Posterior cingulate gyrus (tissue), 11 donors: ENCODE results near the gene TRIM72.

Experiments used
- DNase-seq, 10 donors: peaks; one replicate each; pipeline versions ENCODE4 v3.0.0 to v3.0.0-alpha.2; 2020 to 2021; ENCODE audit warnings: mixed read lengths in 3 of 10
- intact Hi-C: fragments of 100-400 bp; cut with DNase I; formaldehyde crosslinking; loops from one replicate; pipeline ENCODE4 v1.15.1; 2023

TRIM72 gene

DNA sequence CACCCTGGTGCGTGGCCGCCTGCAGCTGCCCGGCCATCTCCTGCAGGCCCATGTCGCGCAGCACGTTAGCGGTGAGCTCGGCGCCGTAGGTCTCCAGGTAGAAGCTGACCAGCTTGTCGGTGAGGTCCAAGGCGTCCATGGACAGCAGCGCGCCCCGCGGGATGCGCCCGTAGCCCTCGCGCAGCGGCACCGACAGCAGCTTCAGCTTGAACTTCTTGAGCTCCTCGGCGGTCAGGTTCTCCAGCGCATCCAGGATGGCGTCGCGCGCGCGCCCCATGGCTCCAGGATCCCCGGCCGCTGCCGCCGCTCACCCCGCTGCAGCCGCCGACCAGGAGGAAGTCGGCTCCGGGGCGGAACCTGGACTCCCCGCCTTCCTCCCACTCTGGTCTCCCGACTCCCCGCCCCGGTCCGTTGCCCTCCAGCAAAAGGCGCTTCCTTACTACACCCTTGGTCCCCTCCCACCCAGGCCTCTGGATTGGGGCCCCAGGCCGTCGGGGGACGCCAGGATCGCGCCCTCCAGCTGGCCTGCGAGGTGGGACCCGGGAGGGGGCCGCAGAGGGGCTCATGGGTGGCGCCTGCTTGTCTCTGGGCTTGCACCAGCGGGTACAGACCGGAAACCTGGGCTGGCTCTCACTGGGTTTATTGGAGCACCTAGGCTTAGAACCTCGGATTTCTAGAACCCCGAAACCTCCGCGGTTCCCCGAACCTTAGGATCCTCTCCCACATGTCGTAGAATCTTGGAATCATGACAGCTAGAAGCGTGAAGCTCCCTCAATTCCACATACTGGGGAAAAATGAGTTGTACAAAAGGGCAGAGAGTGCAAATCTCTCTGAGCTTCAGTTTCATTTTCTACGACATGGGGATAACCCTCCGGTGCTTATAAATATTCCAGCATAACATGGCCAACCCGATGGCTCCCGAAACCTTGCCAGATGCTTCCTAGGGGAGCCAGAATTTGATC, 11.2 kb upstream of the TRIM72 start, which contains the start of gene PYCARD:
Gene PYCARD, minus strand, starts transcription at position 347 of the 962 bp plus-strand sequence. Its CDS starts 70 bp downstream, at position 277.
- peak in 3 of 10 donors; percentile 81 to 89 (median 82) for DNase-seq

DNA sequence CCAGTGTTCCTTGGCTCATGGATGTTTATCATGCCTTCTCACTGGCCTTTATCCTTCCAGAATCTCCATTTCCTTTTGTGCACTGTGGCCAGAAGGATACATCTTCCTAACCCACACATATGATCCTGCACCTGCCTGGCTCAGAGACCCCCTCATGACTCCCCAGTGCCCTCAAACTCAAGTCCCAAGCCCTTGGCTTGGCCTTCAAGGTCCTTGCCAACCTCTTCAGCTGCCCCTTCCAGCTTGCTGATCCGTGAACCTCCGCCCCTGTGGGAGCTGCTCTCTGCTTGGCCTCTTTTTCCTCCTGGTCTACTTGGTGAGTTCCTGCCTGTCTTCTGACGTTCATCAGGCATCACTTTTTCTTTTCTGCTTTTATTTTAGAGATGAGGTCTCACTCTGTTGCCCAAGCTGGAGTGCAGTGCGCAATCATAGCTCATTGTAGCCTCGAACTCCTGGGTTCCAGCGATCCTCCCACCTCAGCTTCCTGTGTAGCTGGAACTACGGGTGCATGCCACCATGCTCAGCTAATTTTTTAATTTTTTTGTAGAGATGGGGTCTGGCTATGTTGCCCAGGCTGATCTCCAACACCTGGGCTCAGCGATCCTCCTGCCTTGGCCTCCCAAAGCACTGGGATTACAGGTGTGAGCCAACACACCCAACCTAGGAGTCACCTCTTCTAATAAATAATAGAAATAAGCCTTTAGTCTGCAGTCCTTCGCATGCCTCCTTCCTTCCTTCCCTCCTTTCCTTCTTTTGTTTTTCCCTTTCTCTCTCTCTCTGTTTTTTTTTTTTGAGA, 8.8 kb upstream of the TRIM72 start:
- DNase-seq, result peak in 2 of 10 donors; percentile 9 to 36
- intact Hi-C loops, result no loop called here

More for the DNA sequence above, 11.2 kb upstream of the TRIM72 start, which contains the start of gene PYCARD:
- intact Hi-C loops, result no loop called here

DNA sequence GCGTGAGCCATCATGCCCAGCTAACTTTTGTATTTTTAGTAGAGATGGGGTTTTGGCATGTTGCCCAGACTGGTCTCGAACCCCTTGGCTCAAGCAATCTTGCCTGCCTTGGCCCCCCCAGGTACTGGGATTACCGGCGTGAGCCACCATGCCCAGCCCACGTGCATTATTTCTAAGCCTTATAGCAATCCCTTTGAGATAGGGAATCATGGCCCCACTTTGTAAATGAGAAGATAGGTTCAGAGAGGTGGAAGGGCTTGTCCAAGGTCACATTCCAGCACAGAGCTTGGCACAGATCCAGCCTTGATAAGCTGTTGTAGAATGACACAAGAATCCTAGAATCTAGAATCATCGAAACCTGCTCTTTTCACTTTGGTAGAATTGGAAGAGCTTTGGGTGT, 7.1 kb upstream of the TRIM72 start:
- peak in 2 of 10 donors; percentile 3 to 63 for DNase-seq
- intact Hi-C loops, result no loop called here

DNA sequence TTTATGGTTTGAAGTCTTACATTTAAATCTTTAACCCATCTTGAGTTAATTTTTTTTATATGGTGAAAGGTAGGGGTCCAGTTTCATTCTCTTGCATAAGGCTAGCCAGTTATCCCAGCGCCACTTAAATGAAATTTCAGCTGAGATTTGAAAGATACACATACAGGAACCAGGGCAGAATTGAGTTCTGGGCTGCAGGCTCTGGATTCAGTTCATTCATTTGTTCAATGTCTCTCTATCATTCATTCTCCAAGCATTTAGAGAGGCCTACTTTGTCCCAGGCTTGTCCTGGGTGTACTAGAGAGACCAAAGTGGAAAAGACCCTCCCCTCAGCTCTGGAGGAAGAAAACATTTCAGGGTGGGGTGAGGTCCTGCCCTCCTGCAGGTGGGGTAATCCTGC, 577 bp upstream of the TRIM72 start:
- DNase-seq, result peak in 1 of 10 donors; percentile 3
- intact Hi-C loops, result no loop called here

DNA sequence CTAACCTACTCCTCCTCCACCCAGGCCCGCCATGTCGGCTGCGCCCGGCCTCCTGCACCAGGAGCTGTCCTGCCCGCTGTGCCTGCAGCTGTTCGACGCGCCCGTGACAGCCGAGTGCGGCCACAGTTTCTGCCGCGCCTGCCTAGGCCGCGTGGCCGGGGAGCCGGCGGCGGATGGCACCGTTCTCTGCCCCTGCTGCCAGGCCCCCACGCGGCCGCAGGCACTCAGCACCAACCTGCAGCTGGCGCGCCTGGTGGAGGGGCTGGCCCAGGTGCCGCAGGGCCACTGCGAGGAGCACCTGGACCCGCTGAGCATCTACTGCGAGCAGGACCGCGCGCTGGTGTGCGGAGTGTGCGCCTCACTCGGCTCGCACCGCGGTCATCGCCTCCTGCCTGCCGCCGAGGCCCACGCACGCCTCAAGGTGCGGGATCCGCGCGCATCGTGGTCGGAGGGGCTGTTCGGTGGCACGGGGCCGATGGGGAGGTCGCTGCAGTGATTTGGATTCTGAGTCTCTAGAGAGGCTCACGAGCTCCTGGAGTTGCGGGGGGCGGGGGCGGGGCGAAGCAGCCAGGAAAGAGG, 878 bp downstream of the TRIM72 start:
- intact Hi-C loops, result no loop called here
- peak in 3 of 10 donors; percentile 68 to 83 (median 77) for DNase-seq

DNA sequence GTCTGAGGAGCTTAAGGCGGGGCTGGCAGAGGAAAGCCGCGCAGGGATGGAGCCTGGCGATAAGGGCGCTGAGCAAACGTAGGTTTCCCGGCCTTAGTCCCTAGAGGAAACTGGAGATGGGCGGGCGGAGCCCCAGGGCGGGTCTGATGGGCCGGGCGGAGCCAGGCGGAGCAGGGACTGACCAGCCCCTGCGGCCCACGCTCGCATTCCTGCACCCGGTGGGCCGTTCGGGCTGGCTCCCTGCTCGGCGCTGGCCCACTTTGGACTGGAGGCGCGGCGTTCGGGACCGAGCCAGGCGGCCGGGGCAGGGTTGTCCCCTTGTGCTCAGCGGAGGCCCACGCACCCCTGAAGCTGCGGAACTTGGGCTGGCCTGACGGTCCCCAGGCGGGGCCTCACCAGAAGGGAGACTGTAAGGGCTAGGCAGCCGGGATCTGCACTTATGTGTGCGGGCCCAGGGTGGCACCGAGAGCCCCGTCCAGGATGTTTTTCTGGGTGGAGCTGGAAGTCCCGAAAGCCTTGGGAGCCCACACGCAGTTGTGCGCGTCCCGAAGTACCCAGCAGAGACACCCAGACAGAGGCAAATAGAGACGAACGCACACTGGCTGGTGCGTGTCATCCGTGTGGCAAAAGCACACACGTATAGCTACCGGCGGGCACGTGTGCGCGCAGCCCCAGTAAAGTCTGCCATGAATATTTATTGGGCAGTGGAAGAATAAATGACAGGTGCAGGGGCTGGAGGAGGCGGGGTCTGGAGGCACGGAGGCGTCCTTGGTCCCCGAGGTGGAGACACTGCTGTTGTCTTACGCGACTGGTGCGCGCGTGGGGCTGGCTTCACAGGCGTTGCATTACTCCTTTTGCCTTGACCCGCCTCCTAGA, 1.6 kb downstream of the TRIM72 start:
- intact Hi-C loops, result no loop called here
- DNase-seq, result peak in 6 of 10 donors; percentile 28 to 89 (median 54)

DNA sequence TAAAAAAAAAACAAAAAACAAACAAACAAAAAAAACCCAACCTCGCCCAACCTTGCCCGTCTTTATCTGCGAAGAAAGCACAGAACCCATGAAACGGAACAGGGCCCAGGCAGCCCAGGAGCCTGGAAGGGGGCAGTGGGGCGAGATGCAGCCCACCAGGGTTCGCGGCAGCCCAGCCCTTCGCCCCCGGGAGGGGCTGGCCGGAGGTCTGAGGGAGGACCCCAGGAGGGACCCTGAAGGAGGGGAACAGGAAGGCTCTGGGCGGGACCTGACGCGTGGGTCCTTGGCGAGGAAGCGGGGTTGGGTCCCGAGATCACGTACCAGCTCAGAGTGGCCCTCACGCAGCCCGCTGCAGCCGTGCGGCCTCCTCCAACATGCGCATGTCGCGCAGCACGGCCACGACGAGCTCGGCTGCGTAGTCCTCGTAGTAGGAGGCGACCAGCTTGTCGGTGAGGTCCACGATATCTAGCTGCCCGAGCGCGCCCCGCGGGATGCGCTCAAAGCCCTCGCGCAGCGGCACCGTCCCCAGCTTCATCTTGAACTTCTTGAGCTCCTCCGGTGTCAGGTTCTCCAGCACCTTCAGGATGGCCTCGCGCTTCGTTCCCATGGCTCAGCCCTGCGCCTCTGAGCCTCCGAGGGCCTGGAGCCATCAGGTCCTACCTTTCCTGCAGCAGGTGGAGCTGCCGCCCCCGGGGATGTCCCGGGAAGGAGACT, 2.7 kb downstream of the TRIM72 start, which contains the start of gene PYDC1:
Gene PYDC1, minus strand, starts transcription at position 714 of the 714 bp plus-strand sequence. Its CDS starts 107 bp downstream, at position 607.
- intact Hi-C loops, result no loop called here
- DNase-seq, result peak in 5 of 10 donors; percentile 12 to 85 (median 74)

DNA sequence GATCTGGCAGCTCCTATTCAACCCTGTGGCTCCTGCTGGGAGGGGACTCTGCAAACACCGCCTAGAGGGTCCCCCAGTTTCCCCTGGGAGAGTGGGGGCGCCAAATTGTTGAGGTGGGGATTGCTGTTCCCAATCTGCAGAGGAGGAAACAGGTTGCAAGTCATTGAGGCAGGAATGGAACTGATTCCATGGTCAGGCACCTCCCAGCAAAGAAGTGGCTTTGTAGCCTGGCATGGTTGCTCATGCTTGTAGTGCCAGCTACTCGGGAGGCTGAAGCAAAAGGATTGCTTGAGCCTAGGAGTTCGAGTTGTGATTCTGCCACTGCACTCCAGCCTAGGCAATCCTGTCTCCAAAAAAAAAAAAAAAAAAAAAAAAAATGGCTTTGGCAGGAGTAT, 3.2 kb downstream of the TRIM72 start:
- intact Hi-C loops, result no loop called here
- DNase-seq, result no peak

DNA sequence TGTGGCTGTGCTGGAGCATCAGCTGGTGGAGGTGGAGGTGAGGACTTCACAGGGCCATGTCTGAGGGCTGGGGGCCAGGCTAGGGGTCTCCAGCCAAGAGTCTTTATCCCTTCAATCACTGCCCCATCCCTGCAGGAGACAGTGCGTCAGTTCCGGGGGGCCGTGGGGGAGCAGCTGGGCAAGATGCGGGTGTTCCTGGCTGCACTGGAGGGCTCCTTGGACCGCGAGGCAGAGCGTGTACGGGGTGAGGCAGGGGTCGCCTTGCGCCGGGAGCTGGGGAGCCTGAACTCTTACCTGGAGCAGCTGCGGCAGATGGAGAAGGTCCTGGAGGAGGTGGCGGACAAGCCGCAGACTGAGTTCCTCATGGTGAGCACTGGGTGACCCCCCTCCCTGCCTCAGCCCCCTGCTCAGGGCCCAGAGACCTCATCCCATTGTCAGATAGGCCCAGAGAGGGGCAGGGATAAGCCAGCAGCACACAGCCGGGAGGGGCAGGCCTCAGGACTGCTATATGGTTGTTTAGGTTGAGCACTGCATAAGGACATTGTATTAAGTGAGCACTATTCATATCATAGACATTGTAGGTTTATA, 5.3 kb downstream of the TRIM72 start:
- intact Hi-C loops, result no loop called here
- DNase-seq, result peak in 3 of 10 donors; percentile 25 to 77 (median 74)

DNA sequence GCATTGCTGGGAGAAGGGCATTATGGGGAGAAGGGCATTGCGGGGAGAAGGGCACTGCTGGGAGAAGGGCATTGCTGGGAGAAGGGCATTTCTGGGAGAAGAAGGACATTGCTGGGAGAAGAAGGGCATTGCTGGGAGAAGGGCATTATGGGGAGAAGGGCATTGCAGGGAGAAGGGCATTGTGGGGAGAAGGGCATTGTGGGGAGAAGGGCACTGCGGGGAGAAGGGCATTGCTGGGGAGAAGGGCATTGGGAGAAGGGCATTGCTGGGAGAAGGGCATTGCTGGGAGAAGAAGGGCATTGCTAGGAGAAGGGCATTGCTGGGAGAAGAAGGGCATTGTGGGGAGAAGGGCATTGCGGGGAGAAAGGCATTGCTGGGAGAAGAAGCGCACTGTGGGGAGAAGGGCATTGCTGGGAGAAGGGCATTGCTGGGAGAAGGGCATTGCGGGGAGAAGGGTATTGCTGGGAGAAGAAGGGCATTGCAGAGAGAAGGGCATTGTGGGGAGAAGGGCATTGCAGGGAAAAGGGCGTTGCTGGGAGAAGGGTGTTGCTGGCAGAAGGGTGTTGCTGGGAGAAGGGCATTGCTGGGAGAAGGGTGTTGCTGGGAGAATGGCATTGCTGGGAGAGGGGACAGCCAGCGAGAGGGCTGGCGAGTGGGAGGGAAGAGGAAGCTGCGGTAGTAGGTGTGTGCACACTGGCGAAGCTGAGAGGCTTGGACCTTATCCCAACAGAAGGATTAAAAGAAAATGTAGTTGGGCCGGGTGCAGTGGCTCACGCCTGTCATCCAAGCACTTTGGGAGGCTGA, 7.6 kb downstream of the TRIM72 start:
- intact Hi-C loops, result no loop called here
- DNase-seq, result peak in 3 of 10 donors; percentile 33 to 64 (median 62)

DNA sequence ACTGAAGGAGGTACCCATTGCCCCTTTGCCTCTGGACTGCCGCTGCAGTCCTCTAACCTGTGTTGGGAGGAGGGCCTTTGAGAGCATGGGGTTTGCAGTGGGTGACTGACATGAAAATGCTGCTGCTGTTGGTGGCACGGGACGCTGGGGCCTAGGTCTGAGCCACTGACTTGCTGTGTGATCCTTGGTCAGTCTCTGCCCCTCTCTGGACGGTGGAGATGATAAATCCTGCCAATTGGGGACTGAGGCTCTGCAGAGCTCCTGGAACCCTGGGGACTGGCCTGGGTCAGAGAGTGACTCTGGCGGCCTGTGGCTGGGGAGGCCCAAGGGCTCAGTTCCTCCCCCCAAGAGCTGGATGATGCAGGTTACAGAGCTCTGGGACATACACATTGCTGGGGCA, 9.1 kb downstream of the TRIM72 start:
- DNase-seq, result peak in 3 of 10 donors; percentile 33 to 55 (median 50)
- intact Hi-C loops, result no loop called here

DNA sequence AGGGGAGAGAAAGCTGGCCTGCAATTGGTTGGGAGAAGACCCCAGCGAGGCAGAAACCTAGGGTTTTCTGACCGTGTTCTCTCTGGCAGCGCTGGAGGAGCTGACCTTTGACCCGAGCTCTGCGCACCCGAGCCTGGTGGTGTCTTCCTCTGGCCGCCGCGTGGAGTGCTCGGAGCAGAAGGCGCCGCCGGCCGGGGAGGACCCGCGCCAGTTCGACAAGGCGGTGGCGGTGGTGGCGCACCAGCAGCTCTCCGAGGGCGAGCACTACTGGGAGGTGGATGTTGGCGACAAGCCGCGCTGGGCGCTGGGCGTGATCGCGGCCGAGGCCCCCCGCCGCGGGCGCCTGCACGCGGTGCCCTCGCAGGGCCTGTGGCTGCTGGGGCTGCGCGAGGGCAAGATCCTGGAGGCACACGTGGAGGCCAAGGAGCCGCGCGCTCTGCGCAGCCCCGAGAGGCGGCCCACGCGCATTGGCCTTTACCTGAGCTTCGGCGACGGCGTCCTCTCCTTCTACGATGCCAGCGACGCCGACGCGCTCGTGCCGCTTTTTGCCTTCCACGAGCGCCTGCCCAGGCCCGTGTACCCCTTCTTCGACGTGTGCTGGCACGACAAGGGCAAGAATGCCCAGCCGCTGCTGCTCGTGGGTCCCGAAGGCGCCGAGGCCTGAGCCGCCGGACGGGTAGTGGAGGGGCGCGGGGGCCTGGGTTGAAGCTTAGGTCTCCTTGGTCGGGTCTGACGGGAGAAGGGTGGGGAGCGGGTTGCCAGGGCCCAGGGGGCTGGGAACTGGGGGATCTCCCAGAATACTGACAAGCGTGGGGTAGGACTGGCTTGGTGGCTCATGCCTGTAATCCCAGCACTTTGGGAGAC, 10.4 kb downstream of the TRIM72 start:
- intact Hi-C loops, result no loop called here
- DNase-seq, result peak in 2 of 10 donors; percentile 62 to 66

DNA sequence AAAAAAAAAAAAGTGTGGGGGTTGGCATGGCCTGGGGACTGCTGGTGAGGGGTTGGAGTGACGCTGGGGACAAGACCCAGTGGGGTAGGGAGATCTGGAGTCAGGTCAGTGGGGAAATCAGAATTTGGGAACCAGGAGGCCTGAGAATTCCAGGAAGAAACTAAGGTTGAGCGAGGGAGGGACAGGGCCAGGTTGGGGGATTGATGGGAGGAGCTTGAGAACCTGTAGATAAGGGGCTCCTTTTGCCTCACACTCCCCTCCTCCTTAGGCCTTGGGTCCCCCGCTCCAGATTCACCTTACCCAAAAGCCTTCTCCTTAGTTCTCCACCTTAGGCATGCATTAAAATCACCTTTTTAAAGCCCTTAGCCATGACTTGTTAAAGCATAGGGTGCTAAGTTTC, 11.3 kb downstream of the TRIM72 start:
- intact Hi-C loops, result no loop called here
- DNase-seq, result peak in 2 of 10 donors; percentile 12 to 18

DNA sequence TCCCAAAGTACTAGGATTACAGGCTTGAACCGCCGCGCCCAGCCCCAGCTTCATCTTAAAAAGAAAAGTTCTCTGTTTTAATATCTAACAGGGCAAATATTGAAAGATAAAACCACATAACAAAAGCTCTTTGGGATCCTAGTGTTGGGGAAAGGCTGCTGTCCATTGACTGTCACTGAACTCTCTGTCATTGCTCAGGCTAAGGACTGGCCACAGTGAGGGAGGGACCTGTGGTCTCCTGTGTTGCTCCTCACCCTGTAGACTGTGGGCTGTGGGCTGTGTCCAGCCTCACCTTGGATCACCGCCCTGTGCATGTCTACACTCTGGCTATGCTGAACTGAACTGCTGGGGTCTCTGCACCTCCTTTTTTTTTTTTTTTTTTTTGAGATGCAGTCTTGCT, 14.3 kb downstream of the TRIM72 start:
- intact Hi-C loops, result no loop called here
- DNase-seq, result peak in 2 of 10 donors; percentile 4 to 55

DNA sequence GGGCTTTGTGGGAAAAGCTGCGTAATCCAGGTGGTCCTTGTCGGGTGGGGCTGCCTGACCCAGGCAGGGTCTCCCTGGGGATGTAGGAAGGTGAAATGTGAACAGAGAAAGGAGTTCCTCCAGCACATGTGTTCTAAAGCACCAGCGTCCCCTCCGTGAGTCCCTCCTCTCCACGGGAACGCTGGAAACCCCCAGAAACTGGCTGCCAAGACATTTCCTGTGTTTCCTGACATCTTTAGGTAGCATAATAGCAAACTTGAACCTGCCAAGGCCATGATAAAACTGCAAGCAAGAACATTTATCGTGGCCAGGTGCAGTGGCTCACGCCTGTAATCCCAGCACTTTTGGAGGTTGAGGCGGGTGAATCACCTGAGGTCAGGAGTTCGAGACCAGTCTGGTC, 15.6 kb downstream of the TRIM72 start:
- peak in 2 of 10 donors; percentile 29 to 64 for DNase-seq
- intact Hi-C loops, result no loop called here

DNA sequence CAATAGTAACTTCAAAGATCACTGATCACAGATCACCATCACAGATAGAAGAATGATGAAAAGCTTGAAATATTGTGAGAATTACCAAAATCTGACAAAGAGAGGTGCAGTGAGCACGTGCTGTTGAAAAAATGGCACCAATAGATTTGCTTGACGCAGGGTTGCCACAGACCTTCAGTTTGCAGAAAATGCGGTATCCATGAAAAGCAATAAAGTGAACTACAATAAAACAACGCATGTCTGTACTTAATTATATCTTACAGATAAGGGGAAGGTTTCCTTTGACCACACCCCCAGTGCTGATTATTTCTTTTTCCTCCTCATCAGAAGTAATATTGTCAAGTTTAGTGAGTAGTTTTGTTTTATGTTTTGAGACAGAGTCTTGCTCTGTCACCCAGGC, 24.1 kb downstream of the TRIM72 start:
- intact Hi-C loops, result no loop called here

DNA sequence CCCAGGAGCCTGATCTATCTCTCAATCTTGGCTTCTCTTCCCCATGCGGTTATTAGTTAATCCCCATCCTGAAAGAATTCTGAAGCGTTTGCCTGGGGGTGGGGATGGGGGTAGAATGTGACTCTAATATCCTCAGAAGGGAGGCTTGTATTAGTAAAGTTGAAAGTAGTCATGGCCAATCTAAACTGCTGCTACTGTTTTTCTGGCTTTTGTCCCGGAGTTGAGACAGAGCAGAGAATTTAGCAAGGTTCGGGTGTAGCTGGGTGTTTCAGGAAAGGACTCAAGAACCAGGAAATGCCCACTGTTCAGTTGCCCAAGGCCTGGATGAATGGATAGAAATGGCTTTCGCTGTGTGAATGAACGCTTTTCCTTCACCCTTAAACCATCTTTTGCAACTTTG, 28.3 kb downstream of the TRIM72 start:
- intact Hi-C loops, result no loop called here
- no peak for DNase-seq

More for the DNA sequence above, 24.1 kb downstream of the TRIM72 start:
- DNase-seq, result no peak
